Ramos (cell line): ENCODE data around the gene DCC.
"Not testable (repeated sequence)": the region's sequence is repeated elsewhere in the genome, so short reads cannot be mapped to it uniquely, and the experiment has no call there.

ENCODE experiments used
- in situ Hi-C: fragments of 300-500 bp; cut with MboI; formaldehyde crosslinking; loops from one replicate; pipeline ENCODE4 v1.14.3; 2022; ENCODE audit warnings: low sequenced_read_pairs; ENCODE audit not compliant: unreplicated experiment

Gene DCC

DNA sequence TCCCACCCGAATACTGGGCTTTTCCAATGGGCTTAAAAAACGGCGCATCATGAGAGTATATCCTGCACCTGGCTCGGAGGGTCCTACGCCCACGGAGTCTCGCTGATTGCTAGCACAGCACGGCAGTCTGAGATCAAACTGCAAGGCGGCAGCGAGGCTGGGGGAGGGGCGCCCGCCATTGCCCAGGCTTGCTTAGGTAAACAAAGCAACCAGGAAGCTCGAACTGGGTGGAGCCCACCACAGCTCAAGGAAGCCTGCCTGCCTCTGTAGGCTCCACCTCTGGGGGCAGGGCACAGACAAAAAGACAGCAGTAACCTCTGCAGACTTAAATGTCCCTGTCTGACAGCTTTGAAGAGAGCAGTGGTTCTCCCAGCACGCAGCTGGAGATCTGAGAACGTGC lies 1171.7 kb downstream of the DCC start:
- in situ Hi-C loops: not testable (repeated sequence)

DNA sequence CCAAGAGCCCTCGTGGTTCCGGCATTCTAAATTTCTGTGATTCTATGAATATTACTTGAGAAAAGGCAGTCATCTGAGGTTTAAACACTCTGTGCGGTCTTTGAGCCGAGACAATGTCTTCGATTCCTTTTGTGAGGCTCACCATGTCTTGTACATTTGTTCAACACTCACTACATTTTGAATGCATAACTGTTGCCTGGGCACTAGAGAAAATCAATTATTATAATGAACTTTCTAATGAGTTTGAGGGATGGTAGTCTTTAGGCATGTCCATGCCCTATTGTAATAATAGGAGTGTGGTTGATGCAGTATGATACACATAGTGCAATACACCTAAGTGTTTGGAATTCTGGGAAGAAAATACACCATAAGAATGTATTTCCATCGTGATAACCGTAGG lies 1181.1 kb downstream of the DCC start:
- in situ Hi-C loops: no loop called here

DNA sequence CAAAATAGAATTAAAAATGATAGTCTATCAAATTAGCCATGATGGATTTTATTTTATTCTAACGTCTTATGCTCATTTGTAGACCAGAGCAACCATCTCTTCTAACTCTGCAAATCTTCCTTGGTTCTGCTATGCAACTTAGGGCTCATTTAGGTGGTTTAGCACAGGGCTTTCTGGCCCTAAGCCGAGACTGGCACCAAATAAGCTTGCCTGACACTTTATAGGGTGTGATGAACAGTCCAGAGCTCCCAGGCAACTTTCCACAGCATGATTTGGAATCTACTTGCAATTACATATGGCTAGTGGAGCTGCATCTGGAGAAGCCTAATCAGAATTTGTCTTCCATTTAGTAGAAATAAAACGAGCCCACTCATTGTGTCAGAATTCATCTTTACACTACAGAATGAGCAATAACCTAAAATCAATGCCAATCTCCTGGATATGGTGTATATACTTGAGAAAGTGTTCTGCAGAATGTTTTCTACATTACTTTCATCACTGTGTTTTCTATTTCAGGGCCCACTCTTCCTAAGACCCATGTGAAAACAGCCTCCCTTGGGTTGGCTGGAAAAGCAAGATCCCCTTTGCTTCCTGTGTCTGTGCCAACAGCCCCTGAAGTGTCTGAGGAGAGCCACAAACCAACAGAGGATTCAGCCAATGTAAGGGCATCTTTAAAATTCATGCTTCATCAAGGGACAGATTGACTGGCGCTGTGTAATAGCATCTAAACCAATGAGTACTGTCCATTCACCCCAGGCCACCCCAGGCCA lies 1186.3 kb downstream of the DCC start:
- in situ Hi-C loops: no loop called here

DNA sequence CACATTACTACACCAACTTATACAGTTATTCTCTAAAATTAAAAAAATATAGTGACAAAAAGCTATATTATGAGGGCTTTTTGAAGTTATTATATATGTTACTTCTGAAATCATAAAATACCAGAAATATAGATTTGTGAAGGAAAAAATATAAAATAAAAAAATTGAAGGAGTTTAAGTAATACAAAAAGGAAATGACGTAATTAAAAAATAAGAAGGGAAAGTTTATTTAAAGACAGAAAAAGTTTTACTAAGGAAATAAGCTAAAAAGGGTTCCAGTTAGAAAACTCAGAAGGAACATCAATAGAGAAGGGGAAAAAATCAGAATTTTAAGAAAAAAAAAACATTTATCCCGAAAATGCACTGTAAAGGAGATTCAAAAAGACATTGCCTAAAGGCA lies 1187.4 kb downstream of the DCC start:
- in situ Hi-C loops: no loop called here

DNA sequence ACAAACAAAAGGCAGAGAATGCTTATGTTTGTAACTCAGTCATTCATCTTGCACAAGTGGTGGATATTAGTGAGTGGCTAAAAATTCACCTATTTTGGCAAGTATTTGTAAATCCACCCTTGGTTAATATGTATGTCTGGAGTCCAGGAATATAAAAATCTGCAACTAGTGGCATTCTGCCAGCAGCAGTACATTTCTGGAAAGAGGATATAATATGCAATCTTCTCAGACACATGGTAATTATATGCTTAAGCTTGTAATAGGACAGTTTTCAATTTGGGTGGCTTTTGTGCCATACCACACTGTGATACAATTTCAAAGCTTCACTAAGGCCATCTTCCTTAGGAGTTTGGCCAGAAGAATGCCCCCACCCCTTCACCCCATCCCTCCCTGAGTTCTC lies 1191.2 kb downstream of the DCC start:
- in situ Hi-C loops: no loop called here

DNA sequence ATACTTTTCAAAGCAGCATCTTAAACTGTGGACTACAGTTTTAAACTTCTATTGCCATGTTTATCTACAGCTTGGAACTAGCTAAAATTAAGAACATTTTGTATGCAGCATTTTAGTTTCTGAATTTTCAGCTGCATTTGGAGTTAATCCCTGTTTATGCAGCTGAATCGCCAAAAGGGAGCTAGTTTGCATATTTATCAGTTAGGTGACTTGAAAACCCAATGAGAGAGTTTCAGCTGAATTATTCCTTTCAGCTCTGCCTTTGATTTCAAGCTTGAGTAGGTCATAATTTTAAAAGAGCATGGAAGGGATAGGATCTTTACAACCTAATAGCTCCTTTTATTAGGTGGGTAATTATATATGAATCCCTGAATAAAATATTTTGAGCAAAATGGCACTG lies 1191.9 kb downstream of the DCC start:
- in situ Hi-C loops: no loop called here

DNA sequence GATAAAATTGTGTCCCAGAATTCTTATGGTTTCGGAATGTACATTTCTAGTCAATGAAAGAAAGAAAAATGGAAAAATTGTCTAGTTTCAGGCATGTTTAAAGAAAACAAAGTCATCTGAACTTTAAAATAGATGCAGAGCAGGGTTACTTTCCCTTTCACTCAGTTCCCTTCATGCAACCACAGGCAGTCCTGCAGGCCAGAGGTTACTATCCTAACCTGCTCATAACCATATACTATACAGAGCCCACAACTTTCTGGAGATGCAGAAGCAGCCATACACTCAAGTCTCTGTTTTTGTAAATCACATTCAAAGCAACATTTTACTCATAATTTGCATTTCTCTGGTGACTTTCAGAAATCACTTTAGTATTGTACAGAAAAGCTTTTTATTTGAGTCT lies 1194.2 kb downstream of the DCC start:
- in situ Hi-C loops: no loop called here

DNA sequence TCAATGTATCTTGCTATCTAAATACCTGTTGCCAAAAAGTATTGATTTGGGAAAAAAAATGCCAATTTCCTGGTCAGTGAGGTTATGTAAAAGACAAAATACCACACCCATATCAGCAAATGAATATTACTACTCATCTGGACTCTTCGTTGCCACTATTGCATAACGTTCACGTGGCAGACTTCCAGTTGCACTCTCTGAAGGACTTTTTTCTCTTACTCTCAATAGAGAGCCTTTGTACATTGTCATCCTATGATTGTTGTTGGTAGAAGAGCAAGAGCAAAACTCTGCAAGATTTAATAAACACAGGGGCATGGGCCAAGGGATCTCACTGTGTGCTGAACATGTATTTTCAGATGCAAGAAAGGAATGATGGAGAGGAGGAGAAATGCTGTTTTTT lies 1194.7 kb downstream of the DCC start:
- in situ Hi-C loops: no loop called here

DNA sequence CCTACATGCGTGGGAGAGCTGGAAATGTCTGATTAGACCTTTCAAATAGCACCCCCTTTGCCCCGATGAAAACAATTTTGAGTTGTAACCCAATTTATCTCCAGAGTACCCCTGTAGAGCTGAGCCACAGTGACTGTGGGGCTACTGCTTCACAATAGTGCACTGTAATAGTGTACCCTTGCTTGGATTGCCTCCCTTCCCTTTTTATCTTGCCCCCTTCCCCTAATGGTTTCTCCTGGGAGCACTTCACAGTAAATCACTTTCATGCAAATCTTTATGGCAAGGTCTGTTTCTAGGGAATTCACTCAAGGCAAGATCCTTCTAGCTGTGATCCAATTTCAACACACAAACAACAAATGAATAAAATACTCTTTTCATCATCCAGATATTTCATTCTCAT lies 1196.9 kb downstream of the DCC start:
- in situ Hi-C loops: no loop called here

DNA sequence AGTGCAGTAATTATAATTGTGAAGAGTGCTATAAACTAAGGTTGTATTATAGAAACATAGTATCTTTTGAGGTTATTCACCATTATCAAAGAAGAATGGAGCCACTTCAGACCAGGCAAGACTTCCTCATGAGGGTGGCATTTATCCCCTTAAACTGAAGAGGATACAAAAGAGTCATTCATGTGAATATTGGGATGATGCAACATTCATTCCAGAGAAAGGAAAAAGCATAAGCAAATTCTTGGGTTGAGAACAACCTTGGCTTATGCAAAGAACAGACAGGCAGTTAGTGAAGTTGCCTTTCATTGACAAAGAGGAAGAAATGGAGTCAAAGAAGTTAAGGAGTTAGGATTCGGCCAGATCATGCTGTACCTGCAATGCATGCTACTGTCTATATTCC lies 1201.9 kb downstream of the DCC start:
- in situ Hi-C loops: no loop called here

DNA sequence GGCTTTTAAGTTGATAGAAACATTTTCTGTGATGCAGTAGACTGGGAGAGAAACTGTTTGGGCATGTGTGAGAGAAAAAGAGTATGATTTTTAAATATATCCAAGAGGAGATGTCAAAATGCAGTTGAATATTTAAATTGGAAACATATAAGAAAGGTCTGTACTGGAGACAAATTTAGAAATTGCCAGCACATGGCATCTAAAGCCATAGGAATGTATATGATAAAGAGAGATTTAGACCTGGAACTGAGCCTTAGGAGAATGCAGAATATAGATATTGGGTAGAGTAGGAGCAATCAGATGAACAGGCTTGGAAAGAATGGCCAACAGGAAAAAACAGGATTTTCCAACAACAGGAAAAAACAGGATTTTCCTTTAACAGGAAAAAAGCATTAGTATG lies 1203.7 kb downstream of the DCC start:
- in situ Hi-C loops: no loop called here

DNA sequence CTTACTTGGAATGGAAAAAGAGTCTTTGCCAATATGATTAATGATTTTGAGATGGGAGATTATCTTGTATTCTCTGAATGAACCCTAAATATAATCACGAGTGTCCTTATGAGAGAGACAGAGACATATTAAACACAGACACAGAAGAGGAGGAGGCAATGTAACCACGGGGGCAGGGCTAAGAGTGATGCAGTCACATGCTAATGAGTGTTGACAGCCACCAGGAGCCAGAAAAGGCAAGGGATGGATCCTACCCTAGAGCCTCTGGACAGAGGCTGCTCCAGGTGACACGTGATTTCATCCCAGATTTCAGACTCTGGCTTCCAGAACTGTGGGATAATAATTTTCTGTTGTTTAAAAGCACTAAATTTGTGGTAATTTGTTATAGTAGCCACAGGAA lies 1204.9 kb downstream of the DCC start:
- in situ Hi-C loops: no loop called here

DNA sequence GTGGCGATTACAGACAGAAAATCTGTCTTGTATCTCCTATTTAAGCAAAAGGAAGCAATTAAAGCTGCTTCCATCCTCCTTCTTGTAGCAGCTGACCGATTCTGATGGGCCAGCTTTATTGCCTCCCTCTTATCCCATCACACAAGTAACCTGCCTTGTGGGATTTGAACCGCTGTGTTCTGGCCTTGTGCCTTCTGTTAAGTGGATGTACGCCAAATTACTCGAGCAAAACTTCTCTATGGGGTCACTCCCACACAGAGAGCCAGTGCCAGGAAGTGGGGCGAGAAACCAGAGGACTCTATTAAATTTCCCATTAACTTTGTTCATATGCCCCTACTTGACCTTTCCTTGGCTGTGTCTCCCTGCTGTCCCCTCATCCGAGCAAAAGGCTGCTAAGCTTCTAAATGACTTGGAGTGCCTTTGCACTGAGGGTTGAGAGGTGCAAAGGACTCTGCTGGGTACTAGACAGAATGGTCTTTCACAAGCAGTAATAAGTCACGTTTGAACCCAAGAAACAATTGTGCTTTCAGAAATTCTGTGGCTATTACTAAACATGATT lies 1212.0 kb downstream of the DCC start:
- in situ Hi-C loops: no loop called here

DNA sequence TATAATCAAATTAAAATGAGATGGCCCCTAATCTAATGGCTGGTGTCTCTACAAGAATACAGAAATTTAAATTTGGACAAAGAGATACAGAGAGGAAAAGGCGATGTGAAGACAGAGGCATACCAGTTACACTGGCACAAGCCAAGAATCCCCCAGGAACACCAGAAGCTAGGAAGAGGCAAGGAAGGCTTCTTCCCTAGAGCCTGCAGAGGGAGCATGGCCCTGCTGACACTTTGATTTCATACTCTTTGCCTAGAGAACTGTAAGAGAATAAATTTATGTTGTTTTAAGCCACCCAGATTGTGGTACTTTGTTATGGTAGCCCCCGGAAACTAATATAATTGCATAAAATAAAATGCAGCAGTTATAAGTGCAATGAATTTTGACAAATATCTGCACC lies 1213.0 kb downstream of the DCC start:
- in situ Hi-C loops: no loop called here

DNA sequence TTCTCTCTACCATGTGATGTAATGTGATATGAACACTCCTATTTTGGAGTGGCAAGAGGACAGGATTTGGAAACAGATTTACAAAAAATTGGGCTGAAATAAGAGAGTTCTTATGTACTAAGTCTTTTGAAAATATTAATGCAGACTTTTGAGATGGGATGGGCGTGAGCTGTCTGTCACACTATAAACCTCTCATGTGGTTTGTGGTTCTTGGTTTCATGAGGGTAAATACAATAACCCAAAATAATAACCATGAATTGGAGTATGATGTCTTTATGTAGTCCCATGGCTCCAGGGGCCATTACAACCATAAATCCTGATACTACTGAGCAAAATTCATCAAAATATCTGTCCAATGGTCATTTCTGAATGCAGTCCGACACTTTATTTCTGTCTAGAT lies 1216.5 kb downstream of the DCC start:
- in situ Hi-C loops: no loop called here

DNA sequence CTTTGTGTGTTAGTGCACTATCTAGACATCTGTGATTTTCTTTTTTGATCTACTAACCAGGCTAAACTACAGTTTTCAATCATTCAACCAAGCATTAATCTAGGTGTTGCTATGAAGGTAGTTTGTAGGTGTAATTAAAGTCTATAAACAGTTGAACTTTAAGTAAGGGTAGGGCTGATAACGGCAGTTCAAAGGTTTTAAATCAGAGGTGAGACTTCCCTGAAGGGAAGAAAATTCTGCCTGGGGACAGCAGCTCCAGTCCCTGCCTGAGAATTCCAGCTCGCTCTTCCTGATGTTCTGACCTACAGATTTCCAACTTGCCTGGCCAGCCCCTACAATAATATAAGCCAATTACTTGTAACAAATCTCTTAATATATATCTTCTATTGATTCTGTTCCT lies 1220.5 kb downstream of the DCC start:
- in situ Hi-C loops: loop anchor here (10.0 kb wide), 1 partner anchor 554 kb away; no protein-coding TSS in a partner anchor

DNA sequence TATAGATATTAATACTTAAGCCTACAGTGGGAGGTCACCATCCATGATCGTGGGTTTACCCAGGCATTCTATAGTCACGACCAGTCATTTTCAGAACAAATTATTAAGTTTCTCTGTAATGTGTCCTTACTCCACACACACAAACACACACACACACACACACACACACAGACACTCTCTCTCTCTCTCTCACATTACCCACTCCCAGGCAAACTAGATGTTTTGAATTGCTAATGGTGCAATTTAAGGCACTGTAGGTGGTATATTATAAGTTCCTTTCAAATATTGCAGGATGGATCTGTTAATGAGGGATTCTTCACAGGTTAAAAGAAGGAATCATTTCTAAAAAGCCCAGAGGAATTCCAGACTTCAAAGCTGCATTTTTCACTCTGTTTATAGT lies 1226.6 kb downstream of the DCC start:
- in situ Hi-C loops: loop anchor here (10.0 kb wide), 1 partner anchor 548 kb away; no protein-coding TSS in a partner anchor

DNA sequence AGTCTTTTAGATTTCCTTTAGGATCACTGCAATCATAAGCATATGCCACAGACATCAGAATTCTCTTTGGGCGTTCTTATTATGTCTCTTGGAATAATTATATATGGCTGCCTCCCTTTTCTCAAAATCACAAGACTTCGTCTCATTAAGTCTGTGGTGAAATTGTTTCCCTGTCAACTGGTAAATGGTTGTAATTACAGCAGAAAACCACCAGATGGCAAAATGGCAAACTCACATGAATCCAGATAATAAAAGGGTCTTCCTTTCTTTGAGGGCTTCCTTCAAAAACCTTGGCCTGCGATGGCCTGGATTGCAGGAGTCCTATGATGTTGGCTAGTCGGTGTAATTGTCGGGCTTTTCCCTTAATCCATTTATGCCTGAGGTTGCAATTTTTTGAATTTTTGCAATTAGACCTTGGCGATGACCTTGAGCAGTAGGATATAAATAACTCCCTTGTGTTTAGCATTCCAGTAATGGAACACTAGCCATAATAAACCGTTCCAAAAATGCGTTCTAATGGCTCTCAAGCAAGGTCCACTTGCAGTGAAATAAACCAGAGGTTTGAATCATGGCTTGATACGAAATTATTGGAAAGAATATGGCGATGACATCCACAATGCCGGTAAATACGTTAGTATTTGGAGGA lies 1228.1 kb downstream of the DCC start:
- in situ Hi-C loops: loop anchor here (10.0 kb wide), 1 partner anchor 547 kb away; no protein-coding TSS in a partner anchor
